NCI-H748 (cell line): ENCODE results near the gene PPM1M.

Experiments used
- DNase-seq: peaks from one replicate; lab custom pipeline; 2025; ENCODE audit not compliant: unreplicated experiment; lab: John Stamatoyannopoulos, UW

The PPM1M gene

GRCh38 chr3:52245322-52246263 lies at the start of gene PPM1M:
TSS of gene PPM1M (plus strand) at chr3:52245759. CDS start at chr3:52245825, 66 bp downstream.
- DNase-seq: peak; percentile 57

- no peak for DNase-seq
Measured at GRCh38 chr3:52195823-52196331, 49.7 kb upstream of the PPM1M start.

GRCh38 chr3:52196977-52197376 lies 48.6 kb upstream of the PPM1M start:
- DNase-seq: no peak

GRCh38 chr3:52197499-52197841 lies 48.1 kb upstream of the PPM1M start:
- DNase-seq: no peak

GRCh38 chr3:52197842-52198625 lies 47.5 kb upstream of the PPM1M start, which contains the start of gene ALAS1:
TSS of gene ALAS1 (plus strand) at chr3:52198160. CDS start at chr3:52199242, 1,082 bp downstream.
- DNase-seq: peak; percentile 87

- DNase-seq: no peak
Measured at GRCh38 chr3:52198643-52199608, 46.6 kb upstream of the PPM1M start.

DNA sequence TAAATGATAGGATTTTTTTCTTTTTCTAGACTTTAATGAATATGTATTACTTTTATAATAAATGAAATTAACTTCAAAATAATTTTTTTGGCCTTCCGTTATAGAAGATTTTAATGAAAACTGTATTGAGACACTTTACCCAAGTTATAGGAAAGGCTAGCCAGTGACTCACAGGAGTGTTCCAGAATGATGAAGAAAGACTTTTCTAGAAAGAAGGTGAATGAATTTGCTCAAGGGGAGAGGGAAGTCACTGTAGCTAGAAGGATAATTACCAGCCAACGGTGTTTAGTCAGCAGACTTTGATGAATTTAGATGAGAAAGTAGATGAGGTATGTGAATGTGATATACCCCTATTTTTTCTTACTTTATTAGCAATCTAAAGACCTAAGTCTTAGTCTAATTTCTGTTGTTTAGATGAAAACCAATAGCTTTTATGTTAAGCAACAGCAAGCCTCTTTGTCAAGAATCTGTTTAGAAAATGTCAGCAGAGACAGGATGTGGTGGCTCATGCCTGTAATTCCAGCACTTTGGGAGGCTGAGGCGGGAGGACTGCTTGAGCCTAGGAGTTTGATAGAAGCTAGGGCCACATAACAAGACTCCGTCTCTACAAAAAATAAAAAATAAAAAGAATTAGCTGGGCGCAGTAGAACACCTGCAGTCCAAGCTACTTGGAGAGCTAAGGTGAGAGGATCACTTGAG lies 44.4 kb upstream of the PPM1M start:
- no peak for DNase-seq

- no peak for DNase-seq
Measured at GRCh38 chr3:52202384-52203077, 43.0 kb upstream of the PPM1M start.

DNA sequence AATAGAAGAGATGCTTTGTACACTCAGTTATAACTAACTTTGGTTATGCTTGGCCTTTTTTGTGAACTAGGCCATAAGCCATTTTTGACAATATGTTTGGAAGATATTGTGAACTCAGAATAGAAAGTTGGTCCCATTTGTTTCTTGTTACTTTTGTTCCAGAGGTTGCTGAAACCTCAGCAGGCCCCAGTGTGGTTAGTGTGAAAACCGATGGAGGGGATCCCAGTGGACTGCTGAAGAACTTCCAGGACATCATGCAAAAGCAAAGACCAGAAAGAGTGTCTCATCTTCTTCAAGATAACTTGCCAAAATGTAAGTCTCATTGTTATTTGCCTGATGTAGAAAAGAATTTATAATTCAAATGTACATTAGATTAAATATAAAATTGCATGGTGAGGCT lies 41.9 kb upstream of the PPM1M start:
- no peak for DNase-seq

GRCh38 chr3:52204337-52205073 lies 41.1 kb upstream of the PPM1M start:
- peak; percentile 92 for DNase-seq

DNA sequence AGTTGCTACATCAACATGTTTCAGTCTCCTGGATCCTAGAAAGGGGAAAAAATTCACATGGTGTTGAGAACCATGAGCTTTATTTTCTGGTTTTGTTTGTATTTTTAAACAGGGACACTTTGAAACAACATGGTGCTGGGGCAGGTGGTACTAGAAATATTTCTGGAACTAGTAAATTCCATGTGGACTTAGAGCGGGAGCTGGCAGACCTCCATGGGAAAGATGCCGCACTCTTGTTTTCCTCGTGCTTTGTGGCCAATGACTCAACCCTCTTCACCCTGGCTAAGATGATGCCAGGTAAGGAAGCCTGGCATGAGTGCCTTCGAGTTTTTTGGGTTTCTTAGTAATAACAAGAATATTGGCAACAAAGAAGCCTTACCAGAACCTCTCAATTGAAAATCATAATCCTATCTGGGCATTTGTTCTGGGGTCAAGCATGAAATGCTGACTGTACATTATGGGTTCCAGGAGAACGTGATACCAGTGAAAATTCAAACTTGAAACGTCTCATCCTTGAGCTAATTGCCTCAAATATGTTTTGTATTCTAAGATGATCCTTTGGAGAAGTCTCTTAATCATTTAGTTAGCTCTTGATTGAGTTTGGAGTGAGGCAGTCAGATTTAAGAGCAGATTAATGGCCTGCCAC lies 39.7 kb upstream of the PPM1M start:
- DNase-seq: no peak

DNA sequence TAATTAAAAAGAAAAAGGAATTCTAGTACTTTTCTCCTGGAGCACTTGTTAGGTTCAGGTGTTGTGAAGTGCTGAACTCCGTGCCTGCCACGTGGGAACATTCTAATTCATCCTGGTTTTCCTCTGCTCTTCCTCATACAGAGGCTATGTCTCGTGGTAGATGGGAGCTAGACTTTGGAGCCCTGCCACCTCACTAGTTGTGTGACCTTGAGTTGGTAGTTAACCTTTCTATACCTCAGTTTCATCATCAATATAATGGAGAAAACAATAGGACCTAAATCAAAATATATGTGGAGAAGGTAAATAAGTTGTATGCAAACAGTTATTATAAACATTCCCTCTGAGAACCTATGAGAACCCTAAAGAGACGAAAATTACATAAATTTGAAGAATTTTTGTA lies 37.0 kb upstream of the PPM1M start:
- no peak for DNase-seq

DNA sequence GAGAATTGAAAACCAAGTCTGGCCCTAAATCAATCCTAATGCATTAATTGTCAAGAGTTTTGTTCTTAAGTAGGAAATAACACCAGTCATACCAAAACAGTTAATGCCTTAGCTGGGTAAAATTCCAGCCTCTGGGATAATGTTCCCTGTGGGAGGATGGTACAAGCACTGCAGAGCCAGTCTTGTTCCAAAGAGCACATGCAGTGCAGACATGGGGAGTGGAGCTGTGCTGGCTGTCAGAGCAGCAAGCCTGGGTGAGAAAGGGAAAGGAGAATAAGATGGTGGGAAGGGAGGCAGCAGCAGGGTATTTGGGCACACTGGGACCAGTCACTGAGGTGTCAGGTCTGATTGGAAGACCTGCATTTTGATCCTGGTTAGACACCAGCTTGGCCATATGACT lies 35.5 kb upstream of the PPM1M start:
- no peak for DNase-seq

DNA sequence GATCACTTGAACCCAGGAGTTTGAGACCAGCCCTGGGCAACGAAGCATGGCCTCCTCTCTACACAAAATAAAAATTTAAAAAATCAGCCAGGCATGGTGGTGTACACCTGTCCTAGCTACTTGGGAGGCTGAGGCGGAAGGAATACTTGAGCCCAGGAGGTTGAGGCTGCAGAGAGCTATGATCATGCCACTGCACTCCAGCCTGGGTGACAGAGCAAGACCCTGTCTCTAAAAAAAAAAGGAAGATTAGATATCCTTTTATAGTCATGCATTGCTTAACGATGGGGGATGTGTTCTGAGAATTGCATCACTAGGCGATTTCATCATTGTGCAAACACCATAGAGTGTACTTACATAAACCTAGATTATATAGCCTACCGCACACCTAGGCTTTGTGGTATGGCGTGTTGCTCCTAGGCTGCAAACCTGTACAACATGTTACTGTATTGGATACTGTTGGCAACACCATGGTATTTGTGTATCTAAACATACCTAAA lies 35.0 kb upstream of the PPM1M start:
- no peak for DNase-seq

DNA sequence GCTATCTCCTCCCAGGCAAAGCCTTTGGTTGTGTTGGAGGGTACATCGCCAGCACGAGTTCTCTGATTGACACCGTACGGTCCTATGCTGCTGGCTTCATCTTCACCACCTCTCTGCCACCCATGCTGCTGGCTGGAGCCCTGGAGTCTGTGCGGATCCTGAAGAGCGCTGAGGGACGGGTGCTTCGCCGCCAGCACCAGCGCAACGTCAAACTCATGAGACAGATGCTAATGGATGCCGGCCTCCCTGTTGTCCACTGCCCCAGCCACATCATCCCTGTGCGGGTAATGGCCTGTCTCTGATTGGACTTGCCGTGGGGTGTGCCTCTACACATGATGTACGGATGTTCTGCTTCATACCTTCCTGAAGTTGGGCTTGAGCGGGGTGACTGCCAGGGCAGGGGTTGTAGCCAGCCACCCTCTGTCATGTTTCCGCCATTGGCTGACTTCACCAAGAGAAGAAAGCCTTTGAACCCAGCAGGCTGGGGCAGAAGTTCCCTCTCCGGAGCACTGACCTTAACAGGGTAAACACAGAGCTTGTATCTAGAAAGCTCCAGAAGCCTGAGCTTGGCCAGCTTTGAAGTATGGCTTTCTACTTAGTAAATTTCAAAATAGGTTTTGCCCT lies 34.2 kb upstream of the PPM1M start:
- no peak for DNase-seq

DNA sequence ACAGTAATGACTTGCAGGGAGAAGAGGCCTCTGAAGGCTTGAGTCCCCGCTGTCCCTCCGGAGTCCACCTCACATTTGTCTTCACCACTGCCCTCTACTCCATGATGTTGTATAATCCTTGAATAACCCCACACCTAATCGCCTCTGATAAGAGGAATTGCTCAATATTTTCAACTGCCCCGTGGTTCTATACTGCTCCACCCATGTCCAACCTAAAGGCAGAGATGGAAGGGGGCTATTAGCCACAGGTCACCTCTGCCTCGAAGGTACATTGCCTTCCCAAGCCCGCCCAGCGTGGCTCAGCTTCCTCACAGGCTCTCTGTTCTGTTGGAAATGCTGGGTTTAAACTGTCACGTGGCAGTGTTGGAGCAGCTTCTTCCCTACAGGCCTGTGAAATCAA lies 32.6 kb upstream of the PPM1M start:
- no peak for DNase-seq

DNA sequence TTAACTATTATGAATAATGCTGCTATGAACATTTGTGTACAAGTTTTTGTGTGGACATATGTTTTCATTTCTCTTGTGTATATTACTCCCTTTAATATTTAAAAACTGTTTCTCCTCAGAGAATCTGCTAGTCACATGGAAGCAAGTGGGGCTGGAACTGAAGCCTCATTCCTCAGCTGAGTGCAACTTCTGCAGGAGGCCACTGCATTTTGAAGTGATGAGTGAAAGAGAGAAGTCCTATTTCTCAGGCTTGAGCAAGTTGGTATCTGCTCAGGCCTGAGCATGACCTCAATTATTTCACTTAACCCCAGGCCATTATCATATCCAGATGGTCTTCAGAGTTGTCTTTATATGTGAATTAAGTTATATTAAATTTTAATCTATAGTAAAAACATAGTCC lies 31.7 kb upstream of the PPM1M start:
- no peak for DNase-seq

GRCh38 chr3:52215351-52215750 lies 30.2 kb upstream of the PPM1M start:
- no peak for DNase-seq
